Glutamatergic neuron (in vitro differentiated cells): ENCODE data around the gene DIDO1. TPM values are rescaled to one million over a fixed set of nuclear protein-coding genes. Genes with fewer than 3 reads are reported as not detected.

ENCODE experiments used
- DNase-seq: peaks from one replicate; pipeline ENCODE4 v3.0.0; 2022
- H3K27ac Mint-ChIP-seq: one replicate; pipeline ENCODE4 v1.8.0; 2020; ENCODE audit warnings: mild to moderate bottlenecking, mixed read lengths, inconsistent platforms; ENCODE audit not compliant: unreplicated experiment
- H3K27me3 Mint-ChIP-seq: one replicate; pipeline ENCODE4 v1.8.0; 2020; ENCODE audit warnings: mild to moderate bottlenecking, moderate library complexity, mixed read lengths, inconsistent platforms; ENCODE audit not compliant: unreplicated experiment
- H3K36me3 Mint-ChIP-seq: one replicate; pipeline ENCODE4 v1.8.0; 2020; ENCODE audit warnings: mild to moderate bottlenecking, mixed read lengths, inconsistent platforms; ENCODE audit not compliant: unreplicated experiment
- H3K4me1 Mint-ChIP-seq: one replicate; pipeline ENCODE4 v1.8.0; 2020; ENCODE audit warnings: mild to moderate bottlenecking, low read depth, mixed read lengths, inconsistent platforms; ENCODE audit not compliant: unreplicated experiment
- H3K4me3 Mint-ChIP-seq: one replicate; pipeline ENCODE4 v1.8.0; 2020; ENCODE audit warnings: mild to moderate bottlenecking, mixed read lengths, inconsistent platforms; ENCODE audit not compliant: unreplicated experiment
- H3K9me3 Mint-ChIP-seq: one replicate; pipeline ENCODE4 v1.8.0; 2020; ENCODE audit warnings: mild to moderate bottlenecking, moderate library complexity, mixed read lengths, inconsistent platforms; ENCODE audit not compliant: unreplicated experiment
- CTCF ChIP-seq: fragments of 200-600 bp; sonication (generic); IDR thresholded peaks from one replicate; pipeline ENCODE4 v1.5.0; 2021; ENCODE audit not compliant: partially characterized antibody, unreplicated experiment
- total RNA-seq: library from RNA; stranded (reverse); fragmentation: NEBNext Ultra II Directional; extraction: Animal tissue kit (Norgen Biotek cat#: 25700); gene quantifications from one replicate; pipeline ENCODE4 v1.2.1, GENCODE V29; 2021; ENCODE audit not compliant: unreplicated experiment

The DIDO1 gene
- total RNA-seq, 1 donor from 2014 or later = 77.8 TPM

DNA sequence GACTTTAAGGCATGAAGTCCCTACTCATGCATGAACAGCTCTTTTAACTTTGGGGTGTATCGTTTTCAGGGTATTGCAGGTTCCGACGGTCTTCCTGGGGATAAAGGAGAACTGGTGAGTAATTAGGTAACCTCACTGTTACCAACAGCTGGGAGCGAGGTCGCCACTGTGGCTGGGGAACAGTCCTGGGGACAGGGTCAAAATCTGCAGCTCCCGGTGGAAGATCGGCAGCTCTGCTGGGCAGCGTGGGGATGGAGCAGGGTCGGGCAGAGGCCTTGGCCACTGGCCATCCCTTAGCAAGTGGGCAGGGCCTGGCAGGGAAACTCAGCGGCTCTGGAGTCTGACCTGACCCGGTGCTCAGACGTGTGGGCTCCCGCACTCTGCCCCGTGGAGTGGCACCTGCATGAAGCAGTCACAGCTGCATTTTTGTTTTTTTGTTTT, 93.3 kb downstream of the DIDO1 start:
- peaks cover 4% of the 10 kb centered on the region for H3K27me3 Mint-ChIP-seq
- H3K36me3 Mint-ChIP-seq = no peaks in the 10 kb centered on the region
- peak overlapping the region; percentile 7 for H3K4me3 Mint-ChIP-seq
- TF ChIP-seq CTCF = no peak
- H3K27ac Mint-ChIP-seq = peak overlapping the region; percentile 25
- DNase-seq = no peak
- no peaks in the 10 kb centered on the region for H3K9me3 Mint-ChIP-seq
- peaks cover 24% of the 10 kb centered on the region for H3K4me1 Mint-ChIP-seq

DNA sequence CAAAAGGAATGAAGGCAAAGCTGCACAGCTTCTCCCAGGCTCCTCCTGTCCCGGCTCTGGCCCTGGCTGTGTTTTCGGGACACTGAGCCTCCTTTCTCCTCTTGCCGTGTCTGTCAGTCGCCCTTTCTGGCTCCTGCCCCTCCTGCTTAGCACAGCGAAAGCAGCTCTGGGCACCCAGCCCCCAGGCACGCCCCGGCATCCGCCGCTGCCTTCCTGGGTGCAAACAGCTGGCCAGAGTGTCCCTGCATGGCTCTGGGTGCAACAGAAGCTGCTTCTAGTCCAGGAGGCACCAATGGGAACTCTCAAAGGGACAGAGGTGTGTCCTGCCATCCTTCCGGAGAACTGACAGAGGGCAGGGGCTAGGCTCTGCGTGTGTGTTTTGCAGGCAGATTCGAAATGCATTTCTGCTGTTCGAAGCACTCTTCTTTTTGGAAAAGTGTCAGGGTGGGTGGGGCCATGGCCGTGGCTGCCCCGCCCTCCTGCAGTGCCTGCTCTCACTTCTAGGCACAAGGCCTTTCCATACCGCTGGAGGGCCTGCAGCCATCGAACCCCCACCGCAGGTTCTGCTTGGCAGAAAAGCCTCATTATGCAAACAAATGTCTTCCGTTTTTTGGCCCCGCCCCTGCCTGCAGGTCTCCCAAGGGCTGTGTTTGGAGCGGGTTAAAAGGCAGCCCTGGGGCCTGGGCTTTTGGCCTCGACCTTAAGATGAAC, 93.9 kb downstream of the DIDO1 start:
- peaks cover 28% of the 10 kb centered on the region for H3K4me1 Mint-ChIP-seq
- H3K4me3 Mint-ChIP-seq = peak overlapping the region; percentile 7
- DNase-seq = peak; percentile 50
- no peak for TF ChIP-seq CTCF
- peaks cover 4% of the 10 kb centered on the region for H3K27me3 Mint-ChIP-seq
- no peaks in the 10 kb centered on the region for H3K9me3 Mint-ChIP-seq
- H3K36me3 Mint-ChIP-seq = no peaks in the 10 kb centered on the region
- H3K27ac Mint-ChIP-seq = peak overlapping the region; percentile 78

DNA sequence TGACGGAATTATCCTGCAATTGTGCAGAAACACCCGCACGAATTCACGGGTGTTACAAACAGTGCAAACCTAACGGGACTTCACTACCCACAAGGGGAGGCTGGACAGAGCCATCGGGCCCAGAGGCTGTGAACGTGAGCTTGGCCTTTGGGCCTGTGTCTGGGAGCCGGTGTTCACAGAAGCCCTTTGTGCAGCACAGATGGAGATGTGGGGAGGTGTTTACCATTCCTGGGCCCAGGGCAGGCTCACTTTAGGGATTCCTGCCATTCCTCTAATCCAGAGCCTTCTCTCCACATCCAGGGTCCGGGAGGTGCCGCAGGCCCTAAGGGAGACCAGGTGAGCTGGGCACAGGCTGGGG, 94.5 kb downstream of the DIDO1 start:
- Mint-ChIP-seq H3K9me3 (no peaks in the 10 kb centered on the region), H3K27ac (peak overlapping the region; percentile 78)

DNA sequence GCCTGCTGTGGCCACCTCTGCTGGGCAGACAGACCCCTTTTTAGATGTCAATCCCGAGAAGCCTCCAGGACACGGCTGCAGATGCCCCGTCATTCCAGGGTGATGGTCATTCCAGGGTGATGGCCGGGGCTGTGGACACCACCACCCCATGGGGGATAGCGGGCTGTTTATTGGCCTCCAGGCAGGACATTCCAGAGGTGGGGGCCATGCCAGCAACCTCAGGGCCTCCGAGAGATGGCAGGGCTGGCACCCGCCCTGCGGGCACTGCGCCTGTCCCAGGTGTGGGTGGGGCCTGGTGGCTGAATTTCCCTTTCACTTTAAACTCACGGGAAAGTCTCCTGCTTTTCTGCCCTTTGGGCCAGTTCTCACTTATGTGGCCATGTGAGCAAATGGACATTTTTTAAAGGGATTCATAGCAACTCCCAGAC, 94.9 kb downstream of the DIDO1 start:
- no peaks in the 10 kb centered on the region for H3K36me3 Mint-ChIP-seq
- peak overlapping the region; percentile 78 for H3K27ac Mint-ChIP-seq
- no peak for TF ChIP-seq CTCF
- peak overlapping the region; percentile 54 for H3K4me3 Mint-ChIP-seq
- no peak for DNase-seq
- peaks cover 28% of the 10 kb centered on the region for H3K4me1 Mint-ChIP-seq
- no peaks in the 10 kb centered on the region for H3K9me3 Mint-ChIP-seq
- peaks cover 4% of the 10 kb centered on the region for H3K27me3 Mint-ChIP-seq

More for the DNA sequence above, 94.5 kb downstream of the DIDO1 start:
- Mint-ChIP-seq H3K27me3 (peaks cover 4% of the 10 kb centered on the region), H3K4me3 (peak overlapping the region; percentile 54), H3K4me1 (peaks cover 28% of the 10 kb centered on the region), H3K36me3 (no peaks in the 10 kb centered on the region)
- TF ChIP-seq CTCF = no peak
- no peak for DNase-seq

DNA sequence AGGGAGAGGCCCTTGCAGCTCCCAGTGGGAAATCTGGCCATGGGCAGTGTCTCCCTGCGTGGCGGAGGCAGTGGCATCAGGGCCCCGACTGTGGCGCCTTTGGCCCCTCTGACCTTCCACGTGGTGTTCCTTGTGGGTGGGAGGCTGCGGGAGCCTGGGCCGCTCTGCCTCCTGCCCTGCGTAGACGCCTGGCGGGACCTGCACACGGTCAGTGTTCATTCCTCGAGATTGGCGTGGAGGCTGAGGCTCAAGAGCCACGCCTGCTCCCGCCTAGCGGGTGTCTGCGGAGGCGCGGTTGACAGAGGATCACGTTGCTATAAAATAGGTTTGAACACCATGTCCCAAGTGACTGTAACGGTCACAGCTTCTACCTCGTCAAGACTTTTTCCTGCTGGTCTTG, 95.5 kb downstream of the DIDO1 start:
- Mint-ChIP-seq H3K27ac (peak overlapping the region; percentile 5), H3K9me3 (no peaks in the 10 kb centered on the region), H3K4me3 (no peak overlapping the region), H3K4me1 (peaks cover 28% of the 10 kb centered on the region), H3K27me3 (peaks cover 4% of the 10 kb centered on the region), H3K36me3 (no peaks in the 10 kb centered on the region)
- peak; percentile 33 for DNase-seq
- TF ChIP-seq CTCF = no peak
